ENCODE measurements around the gene ALPK3. TPM values are rescaled to one million over a fixed set of nuclear protein-coding genes. Genes with fewer than 3 reads are reported as not detected.
A peak's percentile ranks its signal among the peaks of the same experiment; 100 is the strongest.
"Not testable (repeated sequence)": the region's sequence is repeated elsewhere in the genome, so short reads cannot be mapped to it uniquely, and the experiment has no call there.

ALPK3 gene
- total RNA-seq, 2 donors from 2014 or later, result 59.9 to 75.7 TPM

DNA sequence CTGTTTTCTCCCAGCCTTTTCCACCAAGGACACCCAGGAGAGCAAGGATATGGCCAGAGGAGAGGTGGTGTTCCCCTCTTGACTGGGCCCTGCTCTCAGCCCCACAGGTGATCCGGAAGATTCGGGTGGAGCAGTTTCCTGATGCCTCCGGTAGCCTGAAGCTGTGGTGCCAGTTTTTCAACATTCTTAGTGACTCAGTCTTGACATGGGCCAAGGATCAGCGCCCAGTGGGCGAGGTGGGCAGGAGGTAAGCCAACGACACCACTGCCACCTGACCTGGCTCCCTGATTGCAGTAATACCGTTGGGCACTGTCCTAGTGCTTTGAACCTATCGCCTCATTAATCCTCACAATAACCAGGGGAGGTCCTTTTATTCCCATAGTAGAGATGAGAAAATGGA lies 42.0 kb downstream of the ALPK3 start:
- intact Hi-C loops (cut with DNase I), result no loop called here
- ATAC-seq (no peak), DNase-seq (no peak)

DNA sequence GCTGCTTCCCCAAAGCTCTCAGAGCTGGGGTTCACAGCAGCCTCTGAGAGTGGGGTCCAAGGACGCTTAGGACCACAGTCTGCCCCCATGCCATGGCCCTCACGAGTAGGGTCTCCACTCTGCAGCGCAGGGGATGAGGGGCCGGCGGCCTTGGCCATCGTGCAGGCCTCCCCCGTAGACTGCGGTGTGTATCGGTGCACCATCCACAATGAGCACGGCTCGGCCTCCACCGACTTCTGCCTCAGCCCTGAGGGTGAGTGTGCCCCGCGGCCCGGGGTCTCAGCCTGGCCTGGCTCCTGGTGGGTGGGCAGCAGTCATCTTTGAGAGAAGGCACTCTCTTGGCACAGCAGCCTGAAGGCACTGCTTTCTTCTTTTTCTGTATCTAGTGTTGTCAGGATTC lies 42.5 kb downstream of the ALPK3 start:
- DNase-seq, result no peak
- no peak for ATAC-seq
- intact Hi-C loops (cut with DNase I), result no loop called here

DNA sequence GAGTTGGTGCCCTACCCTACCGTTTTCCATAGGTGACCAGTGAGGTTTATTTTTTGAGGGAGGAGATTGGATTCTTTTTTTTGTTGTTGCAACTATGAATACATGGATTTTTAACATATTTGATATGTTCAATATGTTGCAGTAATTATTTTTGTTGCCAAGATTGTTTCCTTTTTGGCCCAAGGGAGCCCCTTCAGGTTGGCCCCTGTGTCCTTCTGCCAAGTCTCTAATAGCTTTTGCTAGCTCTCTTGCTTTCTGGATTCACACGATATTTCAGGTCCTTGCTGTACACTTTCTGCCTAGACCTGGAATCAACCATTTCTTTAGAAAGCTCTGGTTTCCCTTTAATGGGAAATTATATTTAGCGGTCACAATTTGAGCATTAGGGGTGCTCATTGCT lies 44.6 kb downstream of the ALPK3 start:
- intact Hi-C loops (cut with DNase I), result no loop called here
- no peak for ATAC-seq

DNA sequence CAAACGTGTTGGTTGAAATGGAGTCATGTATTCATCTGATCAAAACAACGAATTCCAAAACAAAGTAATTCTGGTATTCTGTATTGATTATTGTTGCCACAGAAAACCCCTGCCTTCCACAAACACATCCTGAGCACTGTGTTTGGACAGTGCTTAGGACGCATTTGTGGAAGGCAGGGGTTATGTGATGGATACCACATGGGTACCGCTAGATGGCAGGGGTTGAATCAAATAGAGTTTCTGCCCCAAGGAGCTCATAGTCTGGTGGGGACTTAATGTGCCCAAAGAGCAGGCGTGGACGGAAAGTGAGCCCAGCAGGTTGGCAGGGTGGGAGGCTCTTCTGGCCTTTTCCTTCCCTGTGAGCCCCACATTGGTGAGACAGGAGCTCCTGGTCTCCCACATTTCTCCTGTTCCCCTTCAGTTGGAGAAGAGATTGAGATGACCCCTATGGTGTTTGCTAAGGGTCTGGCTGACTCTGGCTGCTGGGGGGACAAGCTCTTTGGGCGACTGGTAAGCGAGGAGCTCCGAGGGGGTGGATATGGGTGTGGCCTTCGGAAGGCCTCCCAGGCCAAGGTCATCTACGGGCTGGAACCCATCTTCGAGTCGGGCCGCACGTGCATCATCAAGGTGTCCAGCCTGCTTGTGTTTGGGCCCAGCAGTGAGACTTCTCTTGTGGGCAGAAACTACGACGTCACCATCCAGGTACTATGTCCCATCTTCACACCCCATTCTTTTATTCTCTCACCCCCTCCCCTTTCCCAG lies 45.2 kb downstream of the ALPK3 start:
- ATAC-seq, result no peak
- no peak for DNase-seq
- intact Hi-C loops (cut with DNase I), result no loop called here

More for the DNA sequence above, 44.6 kb downstream of the ALPK3 start:
- no peak for DNase-seq

DNA sequence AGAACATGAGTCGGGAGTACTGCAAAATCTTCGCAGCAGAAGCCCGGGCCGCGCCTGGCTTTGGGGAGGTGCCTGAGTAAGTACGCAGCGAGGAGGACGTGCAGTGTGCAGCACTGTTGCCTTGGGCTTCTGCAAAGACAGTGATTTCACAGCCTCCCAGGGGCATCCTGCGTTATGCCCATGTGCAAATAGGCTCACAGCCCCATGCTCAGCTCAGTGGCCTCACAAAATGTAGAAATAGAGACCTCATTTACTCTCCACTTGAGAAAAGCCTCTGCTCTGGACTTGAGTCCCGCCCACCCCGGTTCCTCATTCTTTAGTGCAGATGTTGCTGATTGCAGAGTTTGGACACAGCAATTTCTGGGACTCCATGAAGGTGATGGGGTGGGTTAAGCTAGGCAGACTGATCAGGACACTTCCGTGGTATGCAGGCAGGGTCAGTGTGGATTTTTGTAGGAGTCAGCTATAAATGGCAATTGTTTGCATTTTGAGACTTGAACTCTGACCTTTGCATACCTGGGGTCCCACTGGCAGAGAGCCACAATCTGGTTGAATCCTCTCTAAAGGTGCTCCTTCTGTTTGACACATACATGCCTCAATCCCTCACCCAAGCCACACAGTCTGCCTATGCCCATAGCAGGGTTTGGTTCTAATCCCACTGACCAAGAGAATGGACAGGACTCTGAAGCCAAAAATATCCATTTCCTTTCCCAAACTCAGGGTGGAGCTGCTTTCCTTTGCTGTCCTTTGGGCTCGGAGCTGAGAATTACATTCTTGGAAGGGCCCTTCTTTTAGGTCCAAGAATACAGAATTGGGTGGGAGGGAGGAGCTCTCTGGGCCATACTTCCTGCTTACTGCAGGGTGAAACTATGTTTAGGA lies 46.6 kb downstream of the ALPK3 start:
- intact Hi-C loops (cut with DNase I), result no loop called here
- ATAC-seq (peak; percentile 49 to 54), DNase-seq (no peak)

DNA sequence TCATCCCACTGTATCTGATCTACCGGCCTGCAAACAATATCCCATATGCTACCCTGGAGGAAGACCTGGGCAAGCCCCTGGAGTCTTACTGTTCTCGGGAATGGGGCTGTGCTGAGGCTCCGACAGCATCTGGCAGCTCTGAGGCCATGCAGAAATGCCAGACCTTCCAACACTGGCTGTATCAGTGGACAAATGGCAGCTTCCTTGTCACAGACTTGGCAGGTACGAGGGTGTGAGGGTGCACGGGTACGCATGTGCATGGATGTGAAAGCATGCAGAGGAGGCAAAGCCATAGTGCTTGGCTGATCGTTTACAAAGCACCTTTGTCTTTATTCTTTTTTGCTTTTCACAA lies 47.3 kb downstream of the ALPK3 start:
- intact Hi-C loops (cut with DNase I), result no loop called here
- DNase-seq, result no peak
- ATAC-seq, result peak; percentile 21 to 81

DNA sequence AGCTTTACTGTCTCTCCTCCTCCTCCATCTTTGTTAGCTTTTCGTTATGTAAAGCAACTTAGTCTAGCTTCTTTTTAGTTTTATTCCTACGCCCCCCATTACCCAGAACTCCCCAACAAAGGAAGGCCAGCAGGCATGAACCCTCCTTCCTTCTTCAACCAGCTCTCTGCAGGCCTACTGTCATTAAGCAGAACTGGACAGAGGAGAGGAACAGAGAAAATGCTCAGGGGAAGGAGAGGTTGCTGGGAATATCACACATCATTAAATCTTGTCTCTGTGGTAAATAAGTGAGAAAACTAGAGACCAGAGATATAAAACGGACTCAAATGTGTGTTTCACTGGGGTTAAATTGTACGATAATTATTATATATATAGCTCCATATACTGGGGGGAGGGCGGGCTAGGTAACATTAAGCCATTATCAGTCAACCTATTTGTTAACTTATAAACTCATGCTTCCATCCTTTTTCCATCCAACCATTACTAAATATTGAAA lies 48.0 kb downstream of the ALPK3 start:
- intact Hi-C loops (cut with DNase I), result loop anchor here (5.0 kb wide), 1 partner anchor 62 kb away; no protein-coding TSS in a partner anchor
- ATAC-seq, result no peak
- DNase-seq, result no peak

DNA sequence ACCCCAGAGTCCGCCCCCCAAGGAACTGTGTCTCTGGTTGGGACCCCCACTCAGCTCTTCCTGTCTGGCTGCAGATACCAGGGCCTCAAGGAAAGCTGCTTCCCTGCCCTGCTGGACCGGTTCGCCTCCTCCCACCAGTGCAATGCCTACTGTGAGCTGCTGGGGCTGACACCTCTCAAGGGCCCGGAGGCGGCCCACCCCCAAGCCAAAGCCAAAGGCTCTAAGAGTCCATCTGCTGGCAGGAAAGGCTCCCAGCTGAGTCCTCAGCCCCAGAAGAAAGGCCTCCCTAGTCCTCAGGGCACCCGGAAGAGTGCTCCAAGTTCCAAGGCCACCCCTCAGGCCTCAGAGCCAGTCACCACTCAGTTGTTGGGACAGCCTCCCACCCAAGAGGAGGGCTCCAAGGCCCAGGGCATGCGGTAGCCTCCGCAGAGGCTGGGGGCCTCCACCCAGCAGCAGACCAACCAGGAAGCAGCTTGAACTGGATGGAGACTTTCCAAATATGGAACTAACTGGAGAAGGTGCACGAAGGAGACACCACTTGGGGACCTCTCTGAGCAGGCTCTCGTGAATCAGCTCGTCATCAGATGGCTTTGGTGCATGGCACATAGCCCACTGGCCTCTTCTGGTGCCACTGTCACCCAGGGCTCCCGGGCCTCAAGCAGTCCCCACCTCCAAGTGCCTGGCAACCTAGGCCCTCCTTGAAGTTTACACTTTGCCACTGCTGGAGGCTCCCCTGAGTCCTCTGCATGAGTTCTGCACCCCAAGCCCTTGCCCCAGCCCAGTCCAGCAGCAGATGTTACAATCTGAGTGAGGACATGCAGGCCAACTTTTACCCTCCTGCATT lies 51.1 kb downstream of the ALPK3 start:
- ATAC-seq, result no peak
- intact Hi-C loops (cut with DNase I), result loop anchor here (5.0 kb wide), 1 partner anchor 59 kb away; no protein-coding TSS in a partner anchor

DNA sequence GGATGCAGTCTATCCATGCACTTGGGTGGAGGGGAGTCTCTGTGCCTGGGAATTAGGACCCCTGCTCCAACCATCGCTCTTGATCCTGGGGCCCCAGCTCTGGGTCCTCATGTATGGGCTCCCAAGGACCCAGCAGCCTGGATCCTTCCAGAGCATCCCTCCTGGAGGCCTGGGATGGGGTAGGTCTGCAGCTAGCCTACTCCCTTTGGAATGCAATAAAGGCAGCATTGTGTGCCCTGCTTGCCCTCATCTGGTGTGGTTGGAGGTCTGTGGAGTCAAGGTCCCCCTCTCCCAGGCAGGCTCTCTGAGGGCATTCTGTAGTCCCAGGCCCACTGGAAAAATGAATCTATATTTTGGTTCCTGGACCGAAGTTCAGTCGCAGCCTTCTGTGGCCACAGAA lies 52.4 kb downstream of the ALPK3 start:
- DNase-seq (no peak), ATAC-seq (no peak)
- intact Hi-C loops (cut with DNase I), result loop anchor here (5.0 kb wide), 1 partner anchor 58 kb away; no protein-coding TSS in a partner anchor

More for the DNA sequence above, 51.1 kb downstream of the ALPK3 start:
- DNase-seq, result no peak

DNA sequence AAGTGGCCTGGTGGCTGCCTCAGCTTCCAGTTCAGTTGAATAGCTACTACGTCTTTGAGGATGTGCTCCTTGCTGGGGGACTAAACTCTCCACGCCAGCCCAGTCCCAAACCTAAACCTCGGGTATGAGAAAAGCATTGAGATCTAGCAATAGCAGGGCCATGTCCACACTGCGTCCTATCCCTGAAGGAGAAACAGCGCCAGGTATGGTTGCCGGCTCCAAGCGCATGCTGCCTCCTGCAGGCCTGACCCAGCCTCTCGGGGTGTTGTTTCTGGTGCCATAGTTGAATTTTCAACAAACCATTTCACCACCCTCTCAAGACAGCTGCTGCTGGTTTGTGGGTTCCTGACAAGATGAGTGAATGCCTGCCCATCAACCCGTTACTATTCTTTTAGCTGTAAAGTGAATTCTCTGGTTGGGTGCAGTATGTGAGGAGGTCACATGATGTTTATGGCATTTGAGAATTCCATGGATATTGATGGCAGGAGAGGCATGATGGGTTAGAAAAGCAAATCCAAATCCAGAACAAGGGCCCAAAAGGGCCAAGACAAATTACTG lies 54.4 kb downstream of the ALPK3 start:
- no peak for DNase-seq

DNA sequence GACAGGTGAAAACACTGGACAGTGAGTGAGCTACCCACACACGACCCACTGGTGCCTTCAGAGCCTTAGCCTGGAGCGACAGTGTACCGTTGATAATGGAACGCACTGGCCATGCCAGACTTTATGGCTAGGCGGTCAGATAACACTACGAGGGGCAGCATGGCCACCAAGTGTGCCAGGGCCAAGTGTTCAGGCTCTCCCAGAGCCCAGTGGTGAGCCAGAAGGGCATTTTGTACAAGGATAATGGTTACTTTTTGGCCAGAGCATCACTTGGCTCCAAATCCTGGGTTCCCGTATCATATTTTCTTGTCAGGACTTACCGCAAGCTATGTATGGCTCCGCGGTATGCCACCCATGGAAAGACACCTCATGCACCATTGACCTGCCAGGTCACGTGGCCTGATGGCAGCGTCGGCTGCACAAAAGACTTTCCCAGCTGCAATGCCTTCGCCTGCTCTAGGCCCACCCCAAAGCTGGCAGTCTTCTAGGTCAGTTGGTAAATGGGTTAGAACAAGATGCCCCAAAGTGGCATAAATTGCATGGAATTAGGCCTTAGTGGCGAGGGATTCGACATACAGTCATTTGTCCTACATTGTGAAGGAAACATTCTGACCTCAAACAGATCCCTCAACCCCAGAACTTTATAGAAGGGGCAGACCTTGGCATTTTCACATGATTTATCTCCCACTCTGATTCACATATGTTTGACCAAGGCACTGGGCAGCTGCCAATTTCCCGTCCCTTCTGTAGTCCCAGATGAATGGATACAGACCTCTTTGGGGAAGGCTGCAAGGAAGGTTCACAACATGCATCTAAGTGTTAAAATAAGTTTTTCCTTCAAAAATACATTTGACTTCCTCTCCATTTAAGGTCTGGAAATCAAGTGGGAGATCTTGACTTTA lies 55.1 kb downstream of the ALPK3 start:
- no peak for DNase-seq
- intact Hi-C loops (cut with DNase I), result loop anchor here in 1 of 2 donors (10.0 kb wide), 1 partner anchor 277 kb away; no protein-coding TSS in a partner anchor
- ATAC-seq, result peak in 1 of 2 donors; percentile 5

More for the DNA sequence above, 54.4 kb downstream of the ALPK3 start:
- no peak for ATAC-seq
- intact Hi-C loops (cut with DNase I), result loop anchor here in 1 of 2 donors (10.0 kb wide), 1 partner anchor 277 kb away; no protein-coding TSS in a partner anchor

DNA sequence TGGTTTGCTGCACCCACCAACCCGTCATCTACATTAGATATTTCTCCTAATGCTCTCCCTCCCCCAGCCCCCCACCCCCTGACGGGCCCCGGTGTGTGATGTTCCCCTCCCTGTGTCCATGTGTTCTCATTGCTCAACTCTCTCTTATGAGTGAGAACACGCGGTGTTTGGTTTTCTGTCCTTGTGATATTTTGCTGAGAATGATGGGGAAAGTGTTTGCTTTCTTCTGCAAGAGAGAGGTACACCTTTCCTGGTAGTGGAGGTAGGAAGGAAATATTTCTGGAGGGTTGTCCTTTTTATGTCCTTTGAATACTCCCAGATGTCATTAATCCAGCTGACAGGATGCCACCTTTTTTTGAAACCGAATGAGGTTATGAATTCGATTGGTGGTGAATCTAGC lies 56.8 kb downstream of the ALPK3 start:
- ATAC-seq, result no peak
- intact Hi-C loops (cut with DNase I), result loop anchor here in 1 of 2 donors (10.0 kb wide), 1 partner anchor 279 kb away; no protein-coding TSS in a partner anchor

DNA sequence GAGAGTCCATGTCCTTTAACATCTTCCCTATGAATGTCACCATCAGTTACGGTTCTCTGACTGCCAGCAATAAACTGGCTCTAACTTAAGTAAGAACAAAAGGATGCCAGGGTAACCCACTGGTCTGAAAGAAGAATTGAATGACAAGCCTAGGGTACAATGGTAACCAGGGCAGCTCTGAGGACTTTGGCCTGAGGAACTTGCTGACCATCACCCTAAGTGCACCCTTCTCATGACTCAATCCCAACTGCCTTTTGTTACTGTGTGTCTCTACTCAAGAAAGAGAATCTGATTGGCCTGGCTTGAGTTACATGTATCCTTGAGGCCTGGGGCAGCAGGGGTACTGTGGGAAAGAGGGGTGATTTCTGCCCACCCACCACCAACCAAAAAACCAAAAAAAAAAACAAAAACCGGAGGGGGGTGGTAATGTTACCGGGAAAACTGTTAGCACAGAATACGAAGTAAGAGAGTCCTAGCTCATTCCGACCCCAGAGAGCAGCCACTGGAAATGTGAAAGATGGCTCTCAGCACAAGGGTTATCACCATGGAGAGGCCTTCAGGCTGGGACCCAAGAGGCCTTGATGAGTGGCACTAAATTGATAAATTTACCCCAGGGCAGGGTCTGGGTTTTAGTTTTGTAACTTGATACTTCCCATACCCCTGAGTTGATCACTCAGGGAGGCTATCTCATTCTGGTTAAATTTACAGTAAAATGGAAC lies 58.0 kb downstream of the ALPK3 start:
- ATAC-seq, result no peak
- intact Hi-C loops (cut with DNase I), result loop anchor here in 1 of 2 donors (10.0 kb wide), 1 partner anchor 280 kb away; no protein-coding TSS in a partner anchor
- no peak for DNase-seq

More for the DNA sequence above, 56.8 kb downstream of the ALPK3 start:
- no peak for DNase-seq

DNA sequence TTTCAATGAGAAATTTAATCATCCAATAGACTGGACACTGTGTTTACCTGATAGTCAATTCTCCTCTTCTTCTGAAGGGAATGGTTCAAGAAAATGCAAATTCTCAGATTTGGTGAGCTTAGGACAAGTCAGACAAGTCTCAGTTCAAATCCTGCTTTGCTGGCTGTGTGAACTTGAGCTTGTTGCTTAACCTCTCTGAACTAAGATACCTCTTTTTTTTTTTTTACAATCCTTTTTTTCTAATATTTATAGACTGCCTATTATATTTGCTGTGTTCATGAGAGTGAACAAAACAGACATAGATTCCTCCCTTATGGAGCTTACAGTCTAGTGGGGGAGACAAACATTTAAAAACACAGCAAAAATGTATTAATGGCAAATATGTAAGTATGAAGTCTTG lies 59.1 kb downstream of the ALPK3 start:
- intact Hi-C loops (cut with DNase I), result loop anchor here in 1 of 2 donors (10.0 kb wide), 1 partner anchor 281 kb away; no protein-coding TSS in a partner anchor
- ATAC-seq (no peak), DNase-seq (no peak)

DNA sequence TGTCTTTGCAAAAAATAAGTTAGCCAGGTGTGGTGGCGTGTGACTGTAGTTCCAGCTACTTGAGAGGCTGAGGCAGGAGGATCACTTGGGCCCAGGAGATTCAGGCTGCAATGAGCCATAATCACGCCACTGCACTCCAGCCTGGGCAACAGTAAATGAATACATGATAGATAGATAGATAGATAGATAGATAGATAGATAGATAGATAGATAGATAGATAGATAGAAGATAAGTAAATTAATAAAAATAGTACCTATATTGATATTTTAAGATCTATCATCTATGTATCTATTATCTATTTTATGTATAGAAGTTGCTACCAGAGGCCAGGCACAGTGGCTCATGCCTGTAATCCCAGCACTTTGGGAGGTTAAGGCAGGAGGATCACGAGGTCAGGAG lies 60.5 kb downstream of the ALPK3 start:
- DNase-seq, ATAC-seq: not testable (repeated sequence)
- intact Hi-C loops (cut with DNase I), result loop anchor here in 1 of 2 donors (10.0 kb wide), 1 partner anchor 283 kb away; no protein-coding TSS in a partner anchor

DNA sequence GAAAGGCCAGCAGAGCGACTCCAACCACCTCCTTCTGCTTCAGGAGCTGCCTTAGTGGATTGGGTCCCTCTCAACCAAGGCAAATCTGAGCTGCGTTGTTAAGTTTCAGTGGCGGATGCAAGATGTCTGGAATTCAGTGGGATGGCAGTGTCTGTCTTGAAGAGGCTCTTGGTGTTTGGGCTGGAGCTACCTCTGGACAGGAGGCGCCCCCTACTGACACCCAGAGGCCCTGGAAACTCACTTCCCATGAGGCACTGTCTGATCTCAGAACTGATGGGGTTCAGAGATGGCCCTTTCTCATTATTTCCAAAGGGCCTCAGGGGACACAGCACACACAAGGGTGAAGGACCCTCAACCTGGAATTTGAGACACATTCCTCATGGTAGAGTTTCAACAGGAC lies 61.3 kb downstream of the ALPK3 start:
- DNase-seq (peak; percentile 63), ATAC-seq (peak; percentile 56 to 62)
- intact Hi-C loops (cut with DNase I), result loop anchor here in 1 of 2 donors (10.0 kb wide), 1 partner anchor 284 kb away; no protein-coding TSS in a partner anchor

Measured in left cardiac atrium (tissue), 4 donors.